NCI-H446 (cell line): Measurements from ENCODE around the gene CTNNBL1.

Experiments used
- DNase-seq, 2 experiments: peaks; one replicate each; lab custom pipeline; 2025; lab: John Stamatoyannopoulos, UW

Gene CTNNBL1

GRCh38 chr20:37879843-37880242, 186.0 kb downstream of the CTNNBL1 start:
- DNase-seq, result no peak

DNA sequence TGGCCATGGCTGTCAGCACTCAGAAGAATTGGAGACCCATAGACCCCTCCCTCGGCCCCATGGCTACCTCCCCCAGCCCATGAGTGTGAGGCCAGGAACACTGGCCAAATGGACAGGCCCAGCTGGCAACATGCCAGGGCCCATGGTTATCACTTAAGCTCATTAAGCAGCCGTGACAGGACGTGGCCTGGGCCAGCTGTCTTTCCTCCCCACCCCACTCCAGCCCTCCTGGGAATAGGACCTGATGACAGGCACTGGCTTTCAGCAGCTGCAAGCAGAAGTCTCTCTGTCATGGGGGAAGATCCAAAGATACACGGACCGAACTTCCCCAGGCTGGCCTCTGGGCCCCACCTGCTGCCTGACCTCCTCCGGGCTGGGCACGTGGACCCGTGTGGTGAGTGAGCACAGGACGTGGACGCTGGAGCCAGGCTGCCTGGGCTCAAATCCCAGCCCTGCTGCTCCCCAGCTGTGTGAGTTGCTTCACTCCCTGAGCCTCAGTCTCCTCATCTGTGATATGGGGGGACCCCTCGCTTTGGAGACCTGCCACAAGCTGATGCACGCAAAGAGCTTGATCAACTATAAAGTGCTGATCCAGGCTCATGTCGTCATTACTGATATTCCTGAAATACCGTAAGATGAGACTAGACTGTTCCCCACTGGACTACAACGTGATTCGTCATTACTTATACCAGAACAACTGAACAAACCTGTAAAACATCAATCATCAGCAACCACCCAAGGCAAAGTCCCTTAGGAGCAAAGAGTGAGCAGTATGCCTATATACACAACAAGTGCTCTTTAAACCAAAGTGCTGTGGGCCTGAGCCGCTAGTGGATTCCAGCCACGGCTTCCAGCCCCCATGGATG, 187.1 kb downstream of the CTNNBL1 start:
- peak in 1 of 2 experiments; percentile 5 for DNase-seq

- no peak for DNase-seq
Measured at GRCh38 chr20:37881601-37882343, 187.9 kb downstream of the CTNNBL1 start.

DNA sequence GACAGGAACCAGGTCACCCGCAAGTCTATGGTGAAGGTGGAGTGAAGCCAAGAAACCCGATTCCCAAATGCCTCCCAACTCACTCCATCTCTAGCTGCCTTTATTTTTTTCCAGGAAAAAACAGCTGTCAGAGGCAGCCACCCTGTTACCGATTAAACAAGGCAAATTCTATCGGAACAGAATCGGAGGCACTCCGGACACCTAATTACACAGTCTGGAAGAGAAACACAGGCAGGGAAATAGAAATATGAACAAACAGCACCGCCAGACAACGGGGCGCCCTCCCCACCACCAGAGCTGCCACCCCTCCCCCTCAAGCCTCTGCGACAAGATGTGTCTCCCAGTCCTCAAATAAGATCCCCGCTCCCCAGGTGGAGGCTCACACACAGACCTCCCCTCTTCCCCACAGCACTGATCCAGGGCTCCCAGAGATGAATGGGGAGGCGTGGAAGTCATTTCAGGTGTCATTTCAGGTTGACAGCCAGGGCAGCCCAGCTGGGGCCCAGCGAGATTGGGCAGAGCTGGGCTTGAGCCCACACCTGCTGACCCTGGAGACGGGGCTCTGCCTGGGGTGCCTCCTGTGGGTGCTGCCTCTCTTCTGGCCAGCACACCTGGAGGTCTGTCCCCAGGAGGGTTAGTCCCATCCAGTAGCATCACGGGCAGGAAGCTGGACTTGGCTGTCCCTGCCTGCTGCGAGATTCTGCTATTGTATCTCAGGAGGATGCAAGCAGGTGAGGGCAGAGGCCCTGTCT, 189.3 kb downstream of the CTNNBL1 start:
- no peak for DNase-seq

- no peak for DNase-seq
Measured at GRCh38 chr20:37885042-37885441, 191.2 kb downstream of the CTNNBL1 start.

GRCh38 chr20:37885593-37886503, 192.0 kb downstream of the CTNNBL1 start:
- DNase-seq, result no peak

DNA sequence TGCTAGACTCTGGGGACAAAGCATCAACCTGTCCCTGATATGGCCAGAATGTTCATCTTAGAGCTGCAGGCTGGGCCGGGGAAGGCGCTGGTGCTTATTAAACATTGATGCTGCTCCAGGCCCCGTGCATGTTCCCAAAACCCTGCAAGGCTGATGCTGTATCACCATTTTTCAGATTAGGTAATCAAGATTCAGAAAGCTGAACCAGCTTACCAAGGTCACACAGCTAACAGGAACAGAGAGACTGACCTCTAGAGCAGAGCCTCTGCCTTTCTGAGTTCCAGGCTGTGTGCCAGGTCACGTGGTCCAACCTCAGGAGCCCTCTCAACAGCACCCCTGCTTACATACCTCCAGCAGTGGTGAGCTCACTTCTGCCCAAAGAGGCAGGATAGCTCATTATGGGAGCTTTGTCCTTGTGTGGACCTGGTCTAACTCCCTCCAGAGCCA, 193.0 kb downstream of the CTNNBL1 start:
- no peak for DNase-seq

- no peak for DNase-seq
Measured at GRCh38 chr20:37888641-37889040, 194.8 kb downstream of the CTNNBL1 start.

DNA sequence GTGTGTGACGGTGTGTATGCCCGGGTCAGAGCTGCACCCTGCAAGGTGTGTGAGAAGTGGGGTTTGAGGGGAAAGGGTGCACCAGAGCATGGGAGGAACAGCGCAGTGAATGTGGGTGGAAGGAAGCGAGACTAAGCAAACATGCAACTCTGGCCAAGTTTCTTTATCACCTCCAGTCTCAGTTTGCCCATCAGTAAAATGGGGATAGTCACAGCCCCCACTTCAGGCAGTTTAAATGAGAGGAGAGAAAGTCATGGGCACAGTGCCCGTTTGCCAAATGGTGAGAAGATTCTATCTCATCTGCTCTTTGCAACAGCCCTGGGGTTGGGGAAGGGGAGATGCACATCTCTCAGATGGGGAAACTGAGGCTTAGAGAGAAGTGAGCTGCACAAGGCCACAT, 196.3 kb downstream of the CTNNBL1 start:
- DNase-seq, result no peak

DNA sequence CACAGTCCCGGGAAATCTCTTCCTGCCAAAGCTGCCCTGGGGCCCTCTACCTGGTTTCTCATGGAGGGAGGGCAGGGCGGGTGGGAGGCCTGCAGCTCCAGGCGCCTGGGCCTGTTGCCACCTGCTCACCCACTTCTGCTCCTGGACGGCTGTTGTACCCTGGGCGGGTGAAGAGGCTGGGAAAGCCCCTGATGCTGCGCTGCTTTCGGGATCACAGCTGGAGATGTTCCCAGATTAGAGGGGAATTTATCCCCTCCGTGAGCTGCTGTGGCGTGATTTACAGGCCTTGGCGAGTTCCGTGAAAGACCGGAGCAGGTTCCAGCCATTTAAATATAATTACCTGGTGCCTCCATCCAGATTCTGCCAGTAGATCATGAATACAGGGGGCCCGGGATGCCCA, 196.8 kb downstream of the CTNNBL1 start:
- DNase-seq, result no peak

DNA sequence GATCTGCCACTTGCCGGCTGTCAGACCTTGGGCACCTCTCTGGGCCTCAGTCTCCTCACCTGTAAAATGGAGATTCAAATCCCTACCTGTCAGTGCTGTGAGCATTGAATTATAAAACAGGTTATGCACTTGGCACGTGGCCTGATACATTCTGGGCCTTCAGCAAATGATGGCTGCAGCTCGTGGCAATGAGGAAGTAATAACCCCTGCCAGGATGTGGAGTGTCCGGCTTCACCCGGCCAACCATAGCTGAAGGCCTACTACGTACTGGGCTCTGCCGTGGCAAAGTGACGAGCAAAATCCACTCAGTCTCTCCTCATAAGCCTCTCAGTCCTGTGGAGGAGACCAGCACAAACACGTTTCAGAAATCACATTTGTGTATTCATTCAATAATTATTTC, 198.2 kb downstream of the CTNNBL1 start:
- DNase-seq, result no peak

DNA sequence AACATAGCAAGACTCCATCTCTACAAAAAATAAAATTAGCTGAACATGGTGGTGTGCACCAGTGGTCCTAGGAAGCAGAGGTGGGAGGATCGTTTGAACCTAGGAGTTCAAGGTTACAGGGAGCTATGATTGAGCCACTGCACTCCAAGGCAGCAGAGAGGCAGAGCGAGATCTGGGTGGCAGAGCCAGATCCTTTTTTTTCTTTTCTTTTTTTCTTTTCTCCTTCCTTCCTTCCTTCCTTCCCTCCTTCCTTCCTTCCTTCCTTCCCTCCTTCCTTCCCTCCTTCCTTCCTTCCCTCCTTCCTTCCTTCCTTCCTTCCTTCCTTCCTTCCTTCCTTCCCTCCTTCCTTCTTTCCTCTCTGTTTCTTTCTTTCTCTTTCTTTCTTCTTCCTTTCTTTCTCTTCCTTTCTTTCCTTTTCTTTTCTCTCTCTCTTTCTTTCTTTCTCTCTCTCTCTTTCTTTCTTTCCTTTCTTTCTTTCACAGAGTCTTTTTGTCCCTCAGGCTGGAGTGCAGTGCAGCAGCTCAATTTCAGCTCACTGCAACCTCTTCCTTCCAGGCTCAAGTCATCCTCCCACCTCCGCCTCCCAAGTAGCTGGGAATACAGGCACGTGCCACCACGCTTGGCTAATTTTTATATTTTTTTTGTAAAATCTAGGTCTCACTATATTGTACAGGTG, 199.9 kb downstream of the CTNNBL1 start:
- no peak for DNase-seq

DNA sequence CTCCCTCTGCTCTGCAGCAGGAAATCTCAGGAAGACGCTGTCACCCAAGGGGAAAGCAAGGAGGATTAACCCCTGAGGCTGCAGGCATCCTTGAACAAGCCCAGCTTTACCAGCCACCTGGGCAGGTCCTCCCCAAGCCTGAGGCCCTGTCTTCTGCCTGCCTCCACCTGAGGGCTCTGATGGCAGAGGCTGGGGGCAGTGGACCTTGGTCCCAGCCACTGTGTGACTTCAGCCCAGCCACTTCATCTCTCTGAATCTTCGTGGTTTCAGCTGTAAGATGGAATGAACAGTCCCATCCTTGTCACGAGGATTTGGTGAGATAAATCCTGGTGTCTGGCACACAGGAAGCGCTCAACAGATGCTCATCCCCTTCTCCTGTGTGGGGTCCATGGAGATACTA, 200.6 kb downstream of the CTNNBL1 start:
- no peak for DNase-seq

GRCh38 chr20:37895166-37895565, 201.3 kb downstream of the CTNNBL1 start:
- no peak for DNase-seq

GRCh38 chr20:37896932-37897548, 203.2 kb downstream of the CTNNBL1 start:
- peak; percentile 17 to 41 for DNase-seq

- DNase-seq, result no peak
Measured at GRCh38 chr20:37898233-37899104, 204.6 kb downstream of the CTNNBL1 start.

- no peak for DNase-seq
Measured at GRCh38 chr20:37899105-37900045, 205.5 kb downstream of the CTNNBL1 start.

DNA sequence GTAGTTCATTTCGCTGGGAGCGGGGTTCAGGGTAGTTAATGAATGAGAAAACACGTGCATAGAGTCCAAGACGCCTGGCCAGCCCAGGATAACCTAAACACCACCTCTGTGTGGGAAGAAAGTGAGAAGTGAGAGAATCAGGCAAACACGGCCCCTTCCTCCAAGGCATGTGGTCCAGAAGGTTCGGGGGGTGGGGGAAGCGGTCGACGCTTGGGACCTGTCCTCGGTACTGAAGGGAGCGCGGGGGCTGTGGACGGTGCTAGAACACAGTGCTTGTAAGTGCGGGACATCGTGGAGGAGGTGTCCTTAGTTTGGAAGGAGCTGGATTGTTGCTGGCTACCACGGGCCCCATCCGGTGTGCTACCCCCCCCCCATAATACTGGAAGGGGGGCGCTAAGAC, 207.4 kb downstream of the CTNNBL1 start:
- no peak for DNase-seq
